Colonic mucosa (tissue), 4 donors: ENCODE data around the gene TRAPPC6A. TPM values are rescaled to one million over a fixed set of nuclear protein-coding genes. Genes with fewer than 3 reads are reported as not detected.

ENCODE experiments used
- DNase-seq: peaks from one replicate; pipeline ENCODE4 v3.0.0-alpha.2; 2020
- H3K27ac ChIP-seq: fragments of 200-600 bp; one replicate; pipeline ENCODE4 v1.8.0; 2021
- H3K27me3 ChIP-seq: fragments of 200-600 bp; one replicate; pipeline ENCODE4 v1.8.0; 2021
- H3K36me3 ChIP-seq: fragments of 200-600 bp; one replicate; pipeline ENCODE4 v1.8.0; 2021
- H3K4me1 ChIP-seq: fragments of 200-600 bp; one replicate; pipeline ENCODE4 v1.8.0; 2021; ENCODE audit warnings: mild to moderate bottlenecking
- H3K4me3 ChIP-seq: fragments of 200-600 bp; one replicate; pipeline ENCODE4 v1.8.0; 2021
- H3K9ac ChIP-seq, 2 donors: one replicate each; pipeline ENCODE4 v1.7.0; 2013; ENCODE audit warnings: control low read depth in 2 of 2, low read depth in 2 of 2, low read length in 2 of 2
- H3K9me3 ChIP-seq: fragments of 200-600 bp; one replicate; pipeline ENCODE4 v1.8.0; 2021
- intact Hi-C: fragments of 100-400 bp; cut with DNase I; formaldehyde crosslinking; loops from one replicate; pipeline ENCODE4 v1.14.1; 2022
- total RNA-seq, 2 donors: library from RNA; stranded (reverse); fragmentation: NEBNext Ultra II Directional in 1 of 2; extraction: Animal tissue kit (Norgen Biotek cat#: 25700) in 1 of 2; gene quantifications; one replicate each; pipeline ENCODE4 v1.2.1, GENCODE V29; 2021
- TF ChIP-seq, protein P1 (sequence below): fragments of 200-600 bp; IDR thresholded peaks from one replicate; pipeline ENCODE4 v1.8.0; 2022; ENCODE audit warnings: antibody characterized with exemption, mild to moderate bottlenecking
- donor health status: healthy.
- donor health status: DM: no; HTN: no; CAD: no.
- donor health status: DM: no; HTN: no; CAD: no.

TRAPPC6A gene
- total RNA-seq, 2 donors from 2014 or later = 17.2 to 35.2 TPM

GRCh38 chr19:45218426-45218825, 40.4 kb upstream of the TRAPPC6A start:
- no peaks in the 10 kb centered on the region for H3K36me3 ChIP-seq
- no peaks in the 10 kb centered on the region for H3K4me1 ChIP-seq
- H3K9ac ChIP-seq = no peak overlapping the region
- no peak overlapping the region for H3K4me3 ChIP-seq
- DNase-seq = no peak
- intact Hi-C loops = no loop called here
- H3K27me3 ChIP-seq = peaks cover 34% of the 10 kb centered on the region
- TF ChIP-seq, protein P1, sequence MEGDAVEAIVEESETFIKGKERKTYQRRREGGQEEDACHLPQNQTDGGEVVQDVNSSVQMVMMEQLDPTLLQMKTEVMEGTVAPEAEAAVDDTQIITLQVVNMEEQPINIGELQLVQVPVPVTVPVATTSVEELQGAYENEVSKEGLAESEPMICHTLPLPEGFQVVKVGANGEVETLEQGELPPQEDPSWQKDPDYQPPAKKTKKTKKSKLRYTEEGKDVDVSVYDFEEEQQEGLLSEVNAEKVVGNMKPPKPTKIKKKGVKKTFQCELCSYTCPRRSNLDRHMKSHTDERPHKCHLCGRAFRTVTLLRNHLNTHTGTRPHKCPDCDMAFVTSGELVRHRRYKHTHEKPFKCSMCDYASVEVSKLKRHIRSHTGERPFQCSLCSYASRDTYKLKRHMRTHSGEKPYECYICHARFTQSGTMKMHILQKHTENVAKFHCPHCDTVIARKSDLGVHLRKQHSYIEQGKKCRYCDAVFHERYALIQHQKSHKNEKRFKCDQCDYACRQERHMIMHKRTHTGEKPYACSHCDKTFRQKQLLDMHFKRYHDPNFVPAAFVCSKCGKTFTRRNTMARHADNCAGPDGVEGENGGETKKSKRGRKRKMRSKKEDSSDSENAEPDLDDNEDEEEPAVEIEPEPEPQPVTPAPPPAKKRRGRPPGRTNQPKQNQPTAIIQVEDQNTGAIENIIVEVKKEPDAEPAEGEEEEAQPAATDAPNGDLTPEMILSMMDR = no peak
- H3K27ac ChIP-seq = no peak overlapping the region
- no peaks in the 10 kb centered on the region for H3K9me3 ChIP-seq

DNA sequence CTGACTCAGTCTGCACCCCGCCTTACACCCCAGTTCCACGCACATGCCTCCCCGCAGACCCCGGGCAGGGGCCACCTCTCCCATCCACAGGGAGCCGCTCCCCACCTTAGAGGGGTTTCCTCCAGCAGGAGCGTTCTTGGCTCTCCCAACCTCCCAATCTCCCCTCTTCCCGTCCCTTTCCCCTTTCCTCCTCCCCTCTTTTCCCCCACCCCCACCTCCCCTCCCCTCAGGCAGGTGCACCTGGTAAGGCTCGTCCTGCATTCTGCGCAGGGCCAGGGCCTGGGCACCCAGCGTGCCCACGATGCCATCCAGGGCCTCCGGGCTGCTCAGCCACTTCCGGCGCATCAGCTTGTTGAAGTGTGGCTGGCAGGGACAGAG, 39.9 kb upstream of the TRAPPC6A start:
- intact Hi-C loops = no loop called here
- H3K4me3 ChIP-seq = no peak overlapping the region

GRCh38 chr19:45217193-45217956, 39.3 kb upstream of the TRAPPC6A start:
- H3K27ac ChIP-seq = no peak overlapping the region
- DNase-seq = no peak
- intact Hi-C loops = no loop called here
- H3K4me3 ChIP-seq = no peak overlapping the region
- no peaks in the 10 kb centered on the region for H3K4me1 ChIP-seq
- TF ChIP-seq, protein P1 = no peak
- H3K9ac ChIP-seq = no peak overlapping the region
- H3K27me3 ChIP-seq = peaks cover 34% of the 10 kb centered on the region
- no peaks in the 10 kb centered on the region for H3K9me3 ChIP-seq
- no peaks in the 10 kb centered on the region for H3K36me3 ChIP-seq

More for the DNA sequence above, 39.9 kb upstream of the TRAPPC6A start:
- H3K4me1 ChIP-seq = no peaks in the 10 kb centered on the region
- TF ChIP-seq, protein P1 = no peak
- no peak for DNase-seq
- peaks cover 34% of the 10 kb centered on the region for H3K27me3 ChIP-seq
- no peak overlapping the region for H3K27ac ChIP-seq
- no peaks in the 10 kb centered on the region for H3K36me3 ChIP-seq
- no peaks in the 10 kb centered on the region for H3K9me3 ChIP-seq
- no peak overlapping the region for H3K9ac ChIP-seq

DNA sequence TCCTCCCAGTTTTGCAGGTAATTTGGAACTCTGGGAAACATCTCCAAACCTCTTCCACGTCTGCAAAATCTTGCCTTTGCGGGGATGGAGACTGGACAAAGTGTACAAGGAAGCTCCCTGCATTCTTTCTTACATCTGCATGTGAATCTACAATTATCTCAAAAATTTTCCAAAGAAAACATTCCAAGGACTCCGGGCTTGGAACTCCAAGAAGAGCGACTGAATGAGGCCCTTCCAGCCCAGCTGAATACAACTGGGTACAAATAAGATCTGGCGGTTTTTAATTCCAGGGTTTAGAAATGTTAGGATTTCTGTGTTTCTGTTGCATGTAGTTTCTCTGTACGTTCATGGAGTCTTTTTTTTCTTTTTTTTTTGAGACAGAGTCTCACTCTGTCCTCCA, 38.6 kb upstream of the TRAPPC6A start:
- DNase-seq = no peak
- no peaks in the 10 kb centered on the region for H3K4me1 ChIP-seq
- peaks cover 34% of the 10 kb centered on the region for H3K27me3 ChIP-seq
- H3K9me3 ChIP-seq = no peaks in the 10 kb centered on the region
- intact Hi-C loops = no loop called here
- no peaks in the 10 kb centered on the region for H3K36me3 ChIP-seq
- TF ChIP-seq, protein P1 = no peak
- H3K27ac ChIP-seq = no peak overlapping the region
- H3K9ac ChIP-seq = no peak overlapping the region
- H3K4me3 ChIP-seq = no peak overlapping the region

DNA sequence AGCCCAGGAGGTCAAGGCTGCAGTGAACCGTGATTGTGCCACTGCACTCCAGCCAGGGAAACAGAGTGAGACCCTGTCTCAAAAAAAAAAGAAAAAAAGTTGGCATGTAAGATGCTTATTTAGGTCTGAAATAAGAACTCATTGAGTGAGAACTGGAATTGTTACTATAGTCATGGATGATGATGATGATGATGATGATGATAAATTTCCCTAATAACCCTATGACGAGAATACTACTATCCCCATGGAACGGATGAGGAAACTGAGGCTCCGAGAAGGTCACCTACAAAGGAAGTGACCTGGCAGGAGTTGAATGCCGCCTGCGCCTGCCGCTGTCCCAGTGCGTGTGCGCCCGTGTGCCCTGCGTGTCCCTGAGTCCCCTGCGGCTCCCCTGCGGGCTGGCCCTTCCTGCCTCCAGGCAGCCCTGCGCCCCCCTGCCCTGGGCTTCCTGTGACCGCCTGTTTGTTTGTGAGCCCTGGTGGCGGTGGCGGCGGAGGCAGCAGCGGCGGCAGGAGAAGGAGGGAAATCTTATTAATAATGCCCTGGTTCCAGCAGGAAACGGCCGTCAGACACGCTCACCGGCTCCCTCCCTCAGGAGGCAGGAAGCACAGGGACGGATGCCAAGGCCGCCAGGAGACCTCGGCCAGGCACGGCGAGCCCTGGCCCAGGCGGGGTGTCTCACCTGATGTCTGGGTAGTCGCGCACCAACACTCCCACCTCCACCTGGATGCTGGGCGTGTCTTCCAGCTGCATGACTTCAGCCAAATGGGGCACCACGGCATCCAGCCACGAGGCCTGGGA, 37.6 kb upstream of the TRAPPC6A start:
- TF ChIP-seq, protein P1 = no peak
- intact Hi-C loops = no loop called here
- H3K9ac ChIP-seq = no peak overlapping the region
- no peaks in the 10 kb centered on the region for H3K36me3 ChIP-seq
- H3K27ac ChIP-seq = no peak overlapping the region
- no peak for DNase-seq
- H3K4me3 ChIP-seq = no peak overlapping the region
- H3K27me3 ChIP-seq = peaks cover 34% of the 10 kb centered on the region
- no peaks in the 10 kb centered on the region for H3K4me1 ChIP-seq
- H3K9me3 ChIP-seq = no peaks in the 10 kb centered on the region
